ENCODE results near the gene SIN3A. TPM values are rescaled to one million over a fixed set of nuclear protein-coding genes. Genes with fewer than 3 reads are reported as not detected.

The SIN3A gene
- total RNA-seq, 2 experiments from 2014 or later: 67.5 to 72.4 TPM

GRCh38 chr15:75361361-75361988 is 90.0 kb downstream of the SIN3A start:
- H3K27ac Mint-ChIP-seq: no peak overlapping the region
- DNase-seq: no peak
- H3K9me3 Mint-ChIP-seq: no peaks in the 10 kb centered on the region
- intact Hi-C loops (cut with micrococcal nuclease): loop anchor here (10.0 kb wide), 1 partner anchor 283 kb away; the partner anchor contains the start of genes IMP3 and SNX33
- no peaks in the 10 kb centered on the region for H3K27me3 Mint-ChIP-seq
- ChIA-PET CTCF (no interaction called here), POLR2A (interaction anchor here (1.5 kb wide), 1 partner anchor 8 kb away, joined by 5 read pairs; no protein-coding TSS in a partner anchor)
- no peak for ATAC-seq
- H3K36me3 Mint-ChIP-seq (ENCODE audit: low read depth): peaks cover 25% of the 10 kb centered on the region
- no peaks in the 10 kb centered on the region for H3K4me1 Mint-ChIP-seq (ENCODE audit: low read depth)
- TF ChIP-seq CTCF (IDR thresholded peaks at IDR 0.05): no peak
- no peak overlapping the region for H3K4me3 Mint-ChIP-seq

GRCh38 chr15:75360856-75361255 is 90.6 kb downstream of the SIN3A start:
- ChIA-PET POLR2A (interaction anchor here (1.9 to 2.5 kb wide), 2 partner anchors 11 to 13 kb away, joined by 7 to 9 read pairs; partner anchors contain the start of gene NEIL1), CTCF (no interaction called here)
- H3K36me3 Mint-ChIP-seq (ENCODE audit: low read depth): peaks cover 25% of the 10 kb centered on the region
- ATAC-seq: no peak
- intact Hi-C loops (cut with micrococcal nuclease): loop anchor here (10.0 kb wide), 1 partner anchor 284 kb away; the partner anchor contains the start of genes IMP3 and SNX33
- no peak for TF ChIP-seq CTCF (IDR thresholded peaks at IDR 0.05)
- H3K4me3 Mint-ChIP-seq: no peak overlapping the region
- no peak for DNase-seq
- H3K9me3 Mint-ChIP-seq: no peaks in the 10 kb centered on the region
- no peaks in the 10 kb centered on the region for H3K27me3 Mint-ChIP-seq
- no peaks in the 10 kb centered on the region for H3K4me1 Mint-ChIP-seq (ENCODE audit: low read depth)
- no peak overlapping the region for H3K27ac Mint-ChIP-seq

DNA sequence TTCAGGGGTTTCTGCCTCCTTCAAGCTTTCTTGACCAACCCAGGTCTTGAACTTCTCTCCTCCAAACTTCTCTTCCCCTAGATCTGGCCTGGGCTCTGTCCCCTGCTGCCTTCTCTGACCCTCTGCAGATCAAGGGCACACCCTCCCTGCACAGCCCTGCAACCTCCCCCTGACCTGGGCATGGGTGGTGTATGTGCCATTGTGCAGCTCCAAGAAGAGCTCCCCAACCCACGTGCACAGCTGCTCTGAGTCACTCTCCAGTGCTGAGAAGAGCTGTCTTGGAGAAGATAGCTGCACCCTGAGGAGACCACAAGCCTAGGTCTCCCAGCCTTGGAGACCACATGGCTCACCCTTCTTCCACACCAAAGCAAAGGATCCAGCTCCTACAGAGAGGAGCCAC is 91.1 kb downstream of the SIN3A start:
- Mint-ChIP-seq H3K4me3 (no peak overlapping the region), H3K4me1 (ENCODE audit: low read depth) (no peaks in the 10 kb centered on the region), H3K9me3 (no peaks in the 10 kb centered on the region), H3K27me3 (no peaks in the 10 kb centered on the region), H3K27ac (no peak overlapping the region), H3K36me3 (ENCODE audit: low read depth) (peaks cover 25% of the 10 kb centered on the region)
- DNase-seq: no peak
- ATAC-seq: peak; percentile 47
- POLR2A ChIA-PET: interaction anchor here (1.8 to 2.5 kb wide), 4 partner anchors 8 to 13 kb away, joined by 7 to 10 read pairs (median 8); partner anchors contain the start of genes MAN2C1 and NEIL1
- no peak for TF ChIP-seq CTCF (IDR thresholded peaks at IDR 0.05)
- CTCF ChIA-PET: no interaction called here
- intact Hi-C loops (cut with micrococcal nuclease): loop anchor here (10.0 kb wide), 1 partner anchor 284 kb away; the partner anchor contains the start of genes IMP3 and SNX33

- ATAC-seq (no peak), DNase-seq (no peak)
- Mint-ChIP-seq H3K4me3 (no peak overlapping the region), H3K4me1 (ENCODE audit: low read depth) (no peaks in the 10 kb centered on the region), H3K36me3 (ENCODE audit: low read depth) (peaks cover 20% of the 10 kb centered on the region), H3K9me3 (no peaks in the 10 kb centered on the region), H3K27me3 (no peaks in the 10 kb centered on the region), H3K27ac (no peak overlapping the region)
- CTCF ChIA-PET: interaction anchor here (0.8 kb wide), 1 partner anchor 8 kb away, joined by 5 read pairs; the partner anchor contains the start of gene MAN2C1
- no peak for TF ChIP-seq CTCF (IDR thresholded peaks at IDR 0.05)
- POLR2A ChIA-PET: interaction anchor here (1.8 to 2.5 kb wide), 4 partner anchors 8 to 12 kb away, joined by 7 to 10 read pairs (median 8); partner anchors contain the start of genes MAN2C1 and NEIL1
- intact Hi-C loops (cut with micrococcal nuclease): loop anchor here (10.0 kb wide), 1 partner anchor 285 kb away; the partner anchor contains the start of genes IMP3 and SNX33
Measured at GRCh38 chr15:75359537-75360250, 91.8 kb downstream of the SIN3A start.
